Fibroblast of skin of back (primary cell): ENCODE measurements around the gene ZC3H12D.
"Not testable (repeated sequence)": the region's sequence is repeated elsewhere in the genome, so short reads cannot be mapped to it uniquely, and the experiment has no call there.

ENCODE experiments used
- DNase-seq: peaks from one replicate; pipeline ENCODE4 v3.0.0-alpha.2; 2013

Gene ZC3H12D

GRCh38 chr6:149483849-149484655, 762 bp downstream of the ZC3H12D start:
- DNase-seq: no peak

GRCh38 chr6:149483334-149483725, 1.5 kb downstream of the ZC3H12D start:
- no peak for DNase-seq

GRCh38 chr6:149482545-149483333, 2.1 kb downstream of the ZC3H12D start:
- no peak for DNase-seq

GRCh38 chr6:149480502-149481280, 4.1 kb downstream of the ZC3H12D start:
- no peak for DNase-seq

GRCh38 chr6:149478631-149479314, 6.0 kb downstream of the ZC3H12D start:
- no peak for DNase-seq

- DNase-seq: no peak
Observed at GRCh38 chr6:149477544-149477943, 7.3 kb downstream of the ZC3H12D start.

- no peak for DNase-seq
Observed at GRCh38 chr6:149476789-149477455, 7.9 kb downstream of the ZC3H12D start.

- no peak for DNase-seq
Observed at GRCh38 chr6:149474108-149474935, 10.5 kb downstream of the ZC3H12D start.

GRCh38 chr6:149473080-149474052, 11.4 kb downstream of the ZC3H12D start:
- peak; percentile 26 for DNase-seq

- DNase-seq: no peak
Observed at GRCh38 chr6:149472241-149472640, 12.6 kb downstream of the ZC3H12D start.

- DNase-seq: no peak
Observed at GRCh38 chr6:149471801-149472200, 13.0 kb downstream of the ZC3H12D start.

- DNase-seq: no peak
Observed at GRCh38 chr6:149470948-149471347, 13.9 kb downstream of the ZC3H12D start.

GRCh38 chr6:149468179-149468578, 16.6 kb downstream of the ZC3H12D start:
- DNase-seq: no peak

- no peak for DNase-seq
Observed at GRCh38 chr6:149467265-149467664, 17.5 kb downstream of the ZC3H12D start.

GRCh38 chr6:149464411-149464810, 20.4 kb downstream of the ZC3H12D start:
- DNase-seq: no peak

- peak; percentile 37 for DNase-seq
Observed at GRCh38 chr6:149463781-149464180, 21.0 kb downstream of the ZC3H12D start.

- not testable (repeated sequence) for DNase-seq
Observed at GRCh38 chr6:149462712-149463111, 22.1 kb downstream of the ZC3H12D start.

GRCh38 chr6:149461670-149462069, 23.1 kb downstream of the ZC3H12D start:
- no peak for DNase-seq

GRCh38 chr6:149460249-149460648, 24.6 kb downstream of the ZC3H12D start:
- not testable (repeated sequence) for DNase-seq

- peak; percentile 63 for DNase-seq
Observed at GRCh38 chr6:149459761-149460160, 25.1 kb downstream of the ZC3H12D start.
